VCaP (cell line): ENCODE data around the gene PRPF6.
A peak's percentile ranks its signal among the peaks of the same experiment; 100 is the strongest.

ENCODE experiments used
- H3K27ac ChIP-seq: fragments of 450-650 bp; 2 replicates; pipeline ENCODE4 v1.5.1; 2017
- TF ChIP-seq, protein P1 (sequence below): fragments of 450-650 bp; conservative IDR thresholded peaks from 2 replicates; pipeline ENCODE4 v1.5.1; 2017; ENCODE audit warnings: mild to moderate bottlenecking, moderate library complexity

PRPF6 gene

DNA sequence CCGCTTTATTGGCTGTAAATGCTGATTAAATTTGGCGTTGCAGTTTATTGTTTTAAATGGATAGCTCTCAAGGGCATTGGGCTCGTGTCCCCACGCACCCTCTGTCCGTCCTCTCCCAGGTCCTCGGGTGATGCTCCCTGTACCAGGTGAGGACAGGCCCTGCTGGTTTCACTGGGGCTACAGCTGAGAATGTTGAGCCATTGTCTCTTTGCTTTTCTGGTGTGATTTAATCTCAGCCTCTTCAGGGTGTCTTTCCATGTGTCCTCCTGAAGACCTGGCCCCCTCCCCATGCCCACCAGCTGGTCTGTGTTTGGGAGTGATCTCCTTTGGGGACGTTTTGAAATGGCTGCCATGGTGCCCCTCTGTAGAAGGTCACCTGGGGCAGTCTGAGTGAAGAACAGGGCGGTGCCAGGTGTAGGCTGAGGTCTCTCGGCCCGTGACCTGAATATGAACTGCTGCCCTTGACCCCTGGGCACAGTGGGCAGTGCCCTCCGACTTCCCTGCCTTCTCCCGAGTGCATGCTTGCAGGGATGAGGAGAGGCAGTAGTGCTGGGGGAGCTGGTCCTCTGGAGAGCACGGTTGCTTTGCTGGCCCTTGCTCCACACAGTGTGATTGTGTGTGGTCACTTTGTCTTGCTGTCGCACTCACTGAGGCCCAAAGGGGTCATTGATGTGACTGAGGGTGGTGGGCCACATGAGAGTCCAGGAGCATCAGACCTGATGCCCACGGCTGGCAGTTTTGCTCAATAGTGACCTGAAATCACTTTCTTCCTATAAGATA, 42.6 kb downstream of the PRPF6 start:
- peak overlapping the region; percentile 54 for H3K27ac ChIP-seq
- TF ChIP-seq, protein P1, sequence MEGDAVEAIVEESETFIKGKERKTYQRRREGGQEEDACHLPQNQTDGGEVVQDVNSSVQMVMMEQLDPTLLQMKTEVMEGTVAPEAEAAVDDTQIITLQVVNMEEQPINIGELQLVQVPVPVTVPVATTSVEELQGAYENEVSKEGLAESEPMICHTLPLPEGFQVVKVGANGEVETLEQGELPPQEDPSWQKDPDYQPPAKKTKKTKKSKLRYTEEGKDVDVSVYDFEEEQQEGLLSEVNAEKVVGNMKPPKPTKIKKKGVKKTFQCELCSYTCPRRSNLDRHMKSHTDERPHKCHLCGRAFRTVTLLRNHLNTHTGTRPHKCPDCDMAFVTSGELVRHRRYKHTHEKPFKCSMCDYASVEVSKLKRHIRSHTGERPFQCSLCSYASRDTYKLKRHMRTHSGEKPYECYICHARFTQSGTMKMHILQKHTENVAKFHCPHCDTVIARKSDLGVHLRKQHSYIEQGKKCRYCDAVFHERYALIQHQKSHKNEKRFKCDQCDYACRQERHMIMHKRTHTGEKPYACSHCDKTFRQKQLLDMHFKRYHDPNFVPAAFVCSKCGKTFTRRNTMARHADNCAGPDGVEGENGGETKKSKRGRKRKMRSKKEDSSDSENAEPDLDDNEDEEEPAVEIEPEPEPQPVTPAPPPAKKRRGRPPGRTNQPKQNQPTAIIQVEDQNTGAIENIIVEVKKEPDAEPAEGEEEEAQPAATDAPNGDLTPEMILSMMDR, result no peak

DNA sequence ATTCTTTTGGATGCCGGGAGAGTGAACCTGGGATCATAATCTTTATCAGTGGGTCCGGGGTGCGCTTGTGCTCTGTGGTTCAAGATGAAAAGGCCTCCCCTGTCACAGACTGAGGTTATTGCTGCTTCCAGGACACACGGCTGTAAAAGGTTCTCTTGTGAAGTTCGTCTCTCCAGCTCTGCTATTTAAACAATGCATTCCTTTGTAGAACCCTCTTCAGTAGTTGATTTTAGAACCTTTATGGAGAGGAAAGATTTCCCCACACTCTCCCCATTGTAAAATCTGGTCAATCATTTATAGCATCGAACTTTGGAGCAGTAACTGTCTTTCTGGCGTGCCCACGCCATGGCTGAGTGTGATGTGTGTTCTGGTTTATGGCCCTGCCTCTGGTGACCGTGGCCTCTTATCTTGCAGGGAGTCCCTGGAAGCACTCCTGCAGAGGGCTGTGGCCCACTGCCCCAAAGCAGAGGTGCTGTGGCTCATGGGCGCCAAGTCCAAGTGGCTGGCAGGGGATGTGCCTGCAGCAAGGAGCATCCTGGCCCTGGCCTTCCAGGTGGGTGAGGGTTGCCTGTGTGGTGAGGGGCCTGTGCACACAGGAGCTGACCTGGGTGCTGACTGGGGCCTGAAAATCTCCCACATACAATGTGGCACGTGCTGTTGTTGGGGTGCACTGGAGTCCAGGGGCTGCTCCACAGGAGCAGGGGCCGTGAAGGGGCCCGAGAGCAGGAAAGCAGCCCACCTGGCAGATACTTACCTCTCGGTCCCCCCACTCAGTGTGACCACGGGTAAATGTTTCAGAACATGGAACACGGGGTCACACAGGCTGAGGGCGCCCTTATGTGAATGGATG, 43.4 kb downstream of the PRPF6 start:
- TF ChIP-seq, protein P1, result no peak
- peak overlapping the region; percentile 54 for H3K27ac ChIP-seq

DNA sequence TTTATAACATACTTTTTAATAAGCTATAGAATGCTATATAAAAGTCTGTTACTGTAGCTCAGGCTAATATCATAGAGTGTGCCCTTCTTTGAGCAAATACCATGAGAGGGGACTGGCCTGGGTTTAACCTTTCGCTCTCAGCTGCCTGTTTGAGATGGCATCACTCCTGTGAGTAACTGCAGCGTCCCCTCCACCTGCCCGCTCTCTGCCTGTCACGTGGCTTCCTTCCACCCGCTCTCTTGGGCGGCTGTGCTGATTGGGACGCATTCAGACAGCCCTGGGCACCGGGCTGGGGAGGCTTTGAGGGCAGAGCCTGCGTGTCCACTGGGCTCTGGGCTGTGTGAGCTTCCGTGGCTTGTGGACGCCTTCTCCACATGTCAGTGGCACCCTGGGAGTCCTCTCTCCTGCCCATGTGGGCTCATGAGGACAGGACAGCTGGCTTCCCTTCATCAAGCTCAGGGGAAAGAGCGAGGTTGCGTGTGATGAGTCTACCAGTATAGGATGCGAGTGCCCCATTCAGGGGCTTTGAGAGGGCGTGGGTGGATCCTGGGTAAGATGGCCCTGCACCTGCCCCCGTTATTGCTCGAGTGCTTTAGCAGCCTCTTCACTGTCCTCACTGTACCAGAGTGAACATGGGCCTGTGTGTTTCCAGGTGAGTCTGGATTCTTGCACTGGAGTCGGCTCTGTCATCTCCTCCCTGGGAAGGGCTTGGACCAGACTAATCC, 44.3 kb downstream of the PRPF6 start:
- TF ChIP-seq, protein P1, result no peak
- H3K27ac ChIP-seq, result peak overlapping the region; percentile 54

DNA sequence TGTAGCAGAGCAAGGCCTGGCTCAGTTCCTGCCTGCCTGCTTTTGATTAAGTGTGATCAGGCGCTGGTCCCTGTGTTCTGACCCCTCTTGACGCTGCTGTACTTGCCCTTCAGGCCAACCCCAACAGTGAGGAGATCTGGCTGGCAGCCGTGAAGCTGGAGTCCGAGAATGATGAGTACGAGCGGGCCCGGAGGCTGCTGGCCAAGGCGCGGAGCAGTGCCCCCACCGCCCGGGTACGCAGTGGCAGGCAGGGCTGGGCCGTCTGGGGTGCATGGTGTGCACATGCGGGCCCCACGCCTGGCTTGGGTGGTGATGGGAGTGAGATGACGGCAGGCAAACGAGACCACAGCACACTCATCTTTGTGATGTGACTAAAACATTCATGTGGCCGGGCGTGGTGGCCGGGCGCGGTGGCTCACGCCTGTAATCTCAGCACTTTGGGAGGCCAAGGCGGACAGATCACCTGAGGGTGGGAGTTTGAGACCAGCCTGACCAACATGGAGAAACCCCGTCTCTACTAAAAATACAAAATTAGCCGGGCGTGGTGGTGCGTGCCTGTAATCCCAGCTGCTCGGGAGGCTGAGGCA, 45.0 kb downstream of the PRPF6 start:
- TF ChIP-seq, protein P1, result no peak
- H3K27ac ChIP-seq, result no peak overlapping the region

DNA sequence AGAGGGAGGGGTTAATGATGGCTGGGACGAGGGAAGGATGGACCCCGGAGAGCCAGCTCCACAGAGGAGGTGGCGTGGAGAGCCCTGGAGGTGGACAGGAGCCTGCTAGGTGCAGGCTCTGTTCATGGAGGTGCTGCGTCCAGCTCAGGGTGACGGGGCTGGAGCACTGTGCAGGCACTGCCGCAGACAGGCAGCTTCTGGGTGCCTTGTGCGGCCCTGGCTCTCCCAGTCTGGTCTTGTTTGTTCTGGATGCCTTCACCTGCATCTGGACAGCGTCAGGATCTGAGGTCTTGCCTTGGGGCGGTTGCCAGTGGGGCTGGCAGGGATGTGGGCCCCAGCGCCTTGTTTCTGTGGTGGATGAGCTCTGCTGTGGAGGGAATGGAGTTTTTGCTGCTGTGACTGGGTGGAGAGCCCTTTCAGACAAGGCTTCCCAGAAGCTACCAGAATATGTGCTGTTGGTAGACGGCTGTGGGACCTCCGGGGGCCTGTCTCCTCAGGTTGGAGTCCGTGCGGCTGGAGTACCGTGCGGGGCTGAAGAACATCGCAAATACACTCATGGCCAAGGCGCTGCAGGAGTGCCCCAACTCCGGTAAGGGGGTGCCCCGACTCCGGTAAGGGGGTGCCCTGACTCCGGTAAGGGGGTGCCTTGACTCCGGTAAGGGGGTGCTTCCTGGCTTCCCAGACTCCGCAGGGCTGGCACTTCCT, 47.2 kb downstream of the PRPF6 start:
- TF ChIP-seq, protein P1, result no peak
- H3K27ac ChIP-seq, result no peak overlapping the region; the same call in 1 of the 2 replicates

DNA sequence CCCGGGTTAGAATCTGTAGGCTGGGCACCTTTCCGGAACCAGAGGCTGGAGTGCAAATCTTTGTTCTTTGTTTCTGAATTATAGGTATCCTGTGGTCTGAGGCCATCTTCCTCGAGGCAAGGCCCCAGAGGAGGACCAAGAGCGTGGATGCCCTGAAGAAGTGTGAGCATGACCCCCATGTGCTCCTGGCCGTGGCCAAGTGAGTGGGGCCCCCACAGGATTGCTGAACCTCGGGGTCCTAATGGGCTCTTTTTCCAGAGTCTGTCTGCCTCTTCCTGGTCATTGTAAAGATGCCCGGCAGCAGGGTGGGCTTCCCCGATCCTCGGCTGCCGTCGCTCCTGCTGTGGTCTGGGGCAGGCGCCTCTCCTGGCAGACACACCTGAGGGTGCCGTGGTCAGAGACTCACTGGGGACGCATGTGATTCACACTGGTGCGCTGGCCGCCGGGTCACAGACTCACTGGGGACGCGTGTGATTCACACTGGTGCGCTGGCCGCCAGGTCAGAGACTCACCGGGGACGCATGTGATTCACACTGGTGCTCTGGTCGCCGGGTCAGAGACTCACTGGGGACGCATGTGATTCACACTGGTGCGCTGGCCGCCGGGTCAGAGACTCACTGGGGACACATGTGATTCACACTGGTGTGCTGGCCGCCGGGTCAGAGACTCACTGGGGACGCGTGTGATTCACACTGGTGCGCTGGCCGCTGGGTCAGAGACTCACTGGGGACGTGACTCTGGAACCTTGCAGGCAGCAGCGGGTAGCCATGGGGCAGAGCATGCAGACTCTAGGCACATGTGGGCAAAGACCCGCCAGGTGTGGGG, 48.6 kb downstream of the PRPF6 start:
- H3K27ac ChIP-seq, result peak overlapping the region; percentile 59
- TF ChIP-seq, protein P1, result no peak
